Heart left ventricle (tissue), 16 donors: Measurements from ENCODE around the gene HERC6. TPM values are rescaled to one million over a fixed set of nuclear protein-coding genes. Genes with fewer than 3 reads are reported as not detected.

Experiments
- ATAC-seq, 4 donors: fragments of 200-7000 bp; cut with Tn5 transposase; one replicate each; pipeline ENCODE4 v1.9.1; 2020 to 2022; ENCODE audit warnings: moderate library complexity in 4 of 4, mild to moderate bottlenecking in 3 of 4, moderate number of reproducible peaks in 1 of 4
- DNase-seq, 5 donors: peaks; one replicate each; pipeline ENCODE4 v3.0.0-alpha.2; 2020
- H3K27ac ChIP-seq, 12 donors: fragments of 200-600 bp; sonication (generic) in 4 of 12; one replicate each; pipeline versions ENCODE4 v1.5.0 to v1.8.0; 2016 to 2022; ENCODE audit warnings: mild to moderate bottlenecking in 2 of 12
- H3K27me3 ChIP-seq, 9 donors: fragments of 200-600 bp; sonication (generic) in 2 of 9; one replicate each; pipeline versions ENCODE4 v1.5.1 to v1.8.0; 2016 to 2022; ENCODE audit warnings: mild to moderate bottlenecking in 3 of 9
- H3K36me3 ChIP-seq, 9 donors: fragments of 200-600 bp; sonication (generic) in 2 of 9; one replicate each; pipeline versions ENCODE4 v1.5.0 to v1.8.0; 2018 to 2022; ENCODE audit warnings: mild to moderate bottlenecking in 2 of 9
- H3K4me1 ChIP-seq, 12 donors: fragments of 200-600 bp; sonication (generic) in 4 of 12; one replicate each; pipeline versions ENCODE4 v1.5.0 to v1.8.0; 2016 to 2022; ENCODE audit warnings: mild to moderate bottlenecking in 3 of 12
- H3K4me3 ChIP-seq, 12 donors: fragments of 200-600 bp; sonication (generic) in 4 of 12; one replicate each; pipeline versions ENCODE4 v1.5.0 to v1.8.0; 2017 to 2022; ENCODE audit warnings: mild to moderate bottlenecking in 9 of 12, moderate library complexity in 4 of 12
- H3K9me3 ChIP-seq, 12 donors: fragments of 200-600 bp; sonication (generic) in 4 of 12; one replicate each; pipeline versions ENCODE4 v1.5.0 to v1.8.0; 2016 to 2022; ENCODE audit warnings: mild to moderate bottlenecking in 1 of 12
- CTCF ChIP-seq, 12 donors: fragments of 200-600 bp; sonication (generic) in 4 of 12; IDR thresholded peaks; one replicate each; pipeline versions ENCODE4 v1.5.0 to v1.8.0; 2018 to 2022; ENCODE audit warnings: antibody characterized with exemption in 12 of 12, mild to moderate bottlenecking in 5 of 12
- POLR2A ChIP-seq, 2 donors: fragments of 450-650 bp; IDR thresholded peaks; one replicate each; pipeline ENCODE4 v1.6.1; 2017; ENCODE audit warnings: antibody characterized with exemption in 2 of 2, mild to moderate bottlenecking in 2 of 2, moderate library complexity in 2 of 2
- WGBS, 4 donors: extraction: QIAGEN DNeasy Blood & Tissue Kit in 2 of 4; methylation state at CpG; one replicate each; pipeline versions ENCODE4 v1.1.5 to v1.1.7; 2013 to 2018; 5-methylcytosine and 5-hydroxymethylcytosine counted together
- intact Hi-C, 10 donors: fragments of 100-400 bp; cut with DNase I; formaldehyde crosslinking; loops; one replicate each; pipeline versions ENCODE4 v1.11.1 to v1.14.2; 2022
- polyA plus RNA-seq, 2 donors: library from polyadenylated mRNA; stranded (reverse); fragments of 200-250 nt; gene quantifications; one replicate each; pipeline ENCODE4 v1.2.3, GENCODE V29; 2013
- total RNA-seq, 9 donors: library from RNA; depleted of rRNA in 2 of 9; stranded (reverse); fragments of >200 nt in 2 of 9; fragmentation: NEBNext Ultra II Directional in 3 of 9; extraction: Animal tissue kit (Norgen Biotek cat#: 25700) in 3 of 9; gene quantifications; one replicate each; pipeline versions ENCODE4 v1.1.0 to v1.2.4, GENCODE V29; 2016 to 2023
- donor health status: ischemic (EF 13 %, LVEDD 7.1; RV severe dilation, severe dysfunction).
- donor health status: healthy with polysubstance abuse.
- donor health status: DM: no; HTN: yes; CAD: no.
- donor health status: DM: no; HTN: no; CAD: no.
- donor health status: ischemic (EF 25% LVEDD 6.9; RV normal size, moderate dysfunction).
- donor health status: ischemic (EF 25% LVEDD 5.7; RV mildly dilated, moderate dysfunction).
- donor health status: healthy.
- donor health status: DM: yes; HTN: yes; CAD: no.
- donor health status: ischemic (EF 35%, LVEDD 5.7; RV mildly dilated, moderate dysfunction).
- donor health status: nonischemic (EF 11% LVEDD 7.7; RV severe dilation, severe dysfunction).
- donor health status: DM: yes; HTN: yes; CAD: no.
- donor health status: PGD.
- donor health status: ischemic (EF 29% LVEDD 5.4; RV normal size, mild dysfunction).
- donor health status: nonischemic (EF 23%, LVEDD 6.1; RV moderate dilation, normal function).

The HERC6 gene
- total and polyA plus RNA-seq, 11 donors = 2.3 to 22.0 (median 11.7) TPM

GRCh38 chr4:88465653-88466192 lies 87.1 kb downstream of the HERC6 start:
- no peak for ATAC-seq
- no peak for DNase-seq
- Histone ChIP-seq H3K27ac (no peak overlapping the region), H3K9me3 (no peaks in the 10 kb centered on the region), H3K27me3 (no peaks in the 10 kb centered on the region), H3K4me3 (no peak overlapping the region), H3K36me3 (peaks cover 0 to 88% (median 51%) of the 10 kb centered on the region in 9 donors), H3K4me1 (no peaks in the 10 kb centered on the region)
- WGBS, 4 donors = 86 to 100% (median 96%) methylated on average over 1 of the region's 1 CpG
- TF ChIP-seq CTCF (IDR thresholded peaks at IDR 0.05) = no peak
- no peak for TF ChIP-seq POLR2A (IDR thresholded peaks at IDR 0.05)
- intact Hi-C loops = no loop called here

- ATAC-seq = no peak
- TF ChIP-seq CTCF (IDR thresholded peaks at IDR 0.05) (no peak), POLR2A (IDR thresholded peaks at IDR 0.05) (no peak)
- 64 to 74% (median 71%) methylated on average over 2 of the region's 2 CpGs for WGBS, 4 donors
Observed at GRCh38 chr4:88467392-88467791, 88.7 kb downstream of the HERC6 start.

GRCh38 chr4:88477229-88477860 lies 98.7 kb downstream of the HERC6 start:
- H3K36me3 ChIP-seq = peaks cover 0 to 56% (median 6%) of the 10 kb centered on the region in 9 donors
- ATAC-seq (no peak), DNase-seq (no peak)
- no peak overlapping the region for H3K4me3 ChIP-seq
- H3K9me3 ChIP-seq = no peaks in the 10 kb centered on the region
- peaks cover 0 to 6% (median 0%) of the 10 kb centered on the region in 12 donors for H3K4me1 ChIP-seq
- 77 to 91% (median 83%) methylated on average over 4 to 5 of the region's 5 CpGs for WGBS, 4 donors
- H3K27ac ChIP-seq = no peak overlapping the region
- H3K27me3 ChIP-seq = no peaks in the 10 kb centered on the region
- intact Hi-C loops = no loop called here
- no peak for TF ChIP-seq CTCF (IDR thresholded peaks at IDR 0.05)
- TF ChIP-seq POLR2A (IDR thresholded peaks at IDR 0.05) = no peak

More at GRCh38 chr4:88467392-88467791, 88.7 kb downstream of the HERC6 start:
- H3K4me3 ChIP-seq = no peak overlapping the region
- H3K27me3 ChIP-seq = no peaks in the 10 kb centered on the region
- intact Hi-C loops = no loop called here
- peaks cover 0 to 96% (median 53%) of the 10 kb centered on the region in 9 donors for H3K36me3 ChIP-seq
- no peaks in the 10 kb centered on the region for H3K4me1 ChIP-seq
- no peak for DNase-seq
- H3K9me3 ChIP-seq = no peaks in the 10 kb centered on the region
- H3K27ac ChIP-seq = no peak overlapping the region

- Histone ChIP-seq H3K9me3 (no peaks in the 10 kb centered on the region), H3K4me1 (peaks cover 0 to 6% (median 0%) of the 10 kb centered on the region in 12 donors), H3K27me3 (no peaks in the 10 kb centered on the region), H3K27ac (no peak overlapping the region), H3K4me3 (no peak overlapping the region), H3K36me3 (peaks cover 0 to 47% (median 6%) of the 10 kb centered on the region in 9 donors)
- no peak for TF ChIP-seq CTCF (IDR thresholded peaks at IDR 0.05)
- no peak for TF ChIP-seq POLR2A (IDR thresholded peaks at IDR 0.05)
- DNase-seq = no peak
- no peak for ATAC-seq
- intact Hi-C loops = no loop called here
- WGBS, 4 donors = 92 to 97% (median 96%) methylated on average over 2 of the region's 2 CpGs
Observed at GRCh38 chr4:88478247-88478646, 99.6 kb downstream of the HERC6 start.
